ENCODE data around the gene CCR5. TPM values are rescaled to one million over a fixed set of nuclear protein-coding genes. Genes with fewer than 3 reads are reported as not detected.
A peak's percentile ranks its signal among the peaks of the same experiment; 100 is the strongest.

CCR5 gene
- total and polyA plus RNA-seq, 2 of the 8 experiments (the other 6 are each of a cell fraction or from before 2014, with no cell fraction given) = not detected

- Histone ChIP-seq H3K18ac (ENCODE audit: extremely low read depth, low read length) (no peak overlapping the region), H2AK5ac (ENCODE audit: low read depth, low read length) (no peak overlapping the region), H2BK5ac (ENCODE audit: low read depth, low read length) (no peak overlapping the region), H3K4me1 (replicated peaks in 1 of 4; ENCODE audit: control insufficient read depth in 3 of 4, insufficient read depth in 4 of 4, low read length in 3 of 4) (0 out of 7 replicates have a peak, but pooled peaks cover 0 to 2% (median 0%) of the 10 kb centered on the region in 4 experiments), H4K91ac (replicated peaks; ENCODE audit: insufficient read length, low read length) (no peak overlapping the region), H3K9ac (replicated peaks in 1 of 4; ENCODE audit: extremely low read depth in 1 of 4, low read depth in 3 of 4, low read length in 3 of 4) (no peak overlapping the region), H3K56ac (replicated peaks; ENCODE audit: insufficient read length, low read depth, low read length) (no peak overlapping the region), H3K23me2 (ENCODE audit: low read depth, low read length) (no peaks in the 10 kb centered on the region), H3K4ac (replicated peaks; ENCODE audit: insufficient read length, low read depth, low read length) (no peak overlapping the region), H2BK12ac (ENCODE audit: low read depth, low read length) (no peak overlapping the region), H4K5ac (ENCODE audit: insufficient read length, low read depth, low read length) (no peak overlapping the region), H2BK20ac (ENCODE audit: low read length) (no peak overlapping the region), H2BK120ac (replicated peaks; ENCODE audit: low read depth, low read length) (no peak overlapping the region), H3K36me3 (ENCODE audit: control insufficient read depth in 2 of 4, insufficient read depth in 4 of 4, low read length in 3 of 4) (no peaks in the 10 kb centered on the region), H3K9me3 (ENCODE audit: insufficient read depth in 2 of 2, low read depth in 1 of 2, low read length in 1 of 2) (no peaks in the 10 kb centered on the region), H4K8ac (ENCODE audit: extremely low read depth, insufficient read depth, low read length) (peak overlapping the region; percentile 3; the same call in 1 of the 2 replicates), H3K79me2 (ENCODE audit: control insufficient read depth in 1 of 2, insufficient read depth in 2 of 2, low read length in 2 of 2) (no peaks in the 10 kb centered on the region), H3K79me1 (ENCODE audit: low read depth, low read length) (no peaks in the 10 kb centered on the region), H3K14ac (ENCODE audit: insufficient read length) (no peak overlapping the region), H2AFZ (ENCODE audit: low read length) (no peak overlapping the region), H3K23ac (ENCODE audit: insufficient read length) (no peak overlapping the region), H2BK15ac (ENCODE audit: low read length) (no peak overlapping the region), H3K27ac (ENCODE audit: low read depth, low read length) (no peak overlapping the region), H3K27me3 (replicated peaks in 1 of 4; ENCODE audit: control insufficient read depth in 3 of 4, extremely low read depth in 1 of 4, insufficient read depth in 3 of 4, low read length in 3 of 4) (no peaks in the 10 kb centered on the region), H3K4me2 (ENCODE audit: insufficient read depth in 1 of 2, low read depth in 2 of 2, low read length in 2 of 2) (no peak overlapping the region), H3K4me3 (ENCODE audit: extremely low read depth in 1 of 4, insufficient read depth in 2 of 4, low read depth in 3 of 4, low read length in 4 of 4) (no peak overlapping the region), H4K20me1 (replicated peaks in 1 of 2; ENCODE audit: control insufficient read depth in 1 of 2, insufficient read depth in 2 of 2, low read length in 2 of 2) (no peaks in the 10 kb centered on the region)
- POLR2A ChIA-PET (ENCODE audit: partially characterized antibody) = no interaction called here
- FAIRE-seq (no peak), DNase-seq (ENCODE audit: low read depth in 1 of 2, low spot score in 2 of 2) (no peak)
- CTCF ChIA-PET (ENCODE audit: partially characterized antibody) = interaction anchor here (0.6 to 3.8 kb wide), 3 partner anchors 9 to 494 kb away, joined by 3 to 16 read pairs (median 8); no protein-coding TSS in a partner anchor
- 94% methylated on average over 2 of the region's 2 CpGs; no CpG with 5 or more reads in 1 of the 2 experiments for WGBS, 2 experiments (ENCODE audit: extremely low coverage in 1 of 2, insufficient coverage in 1 of 2, insufficient read length in 1 of 2, insufficient replicate concordance in 2 of 2, low coverage in 1 of 2, low lambda C conversion rate in 2 of 2, missing lambda C conversion rate in 1 of 2)
- TF ChIP-seq SRF (IDR thresholded peaks at IDR 0.05; ENCODE audit: low read depth, low read length) (no peak), ZNF274 (IDR thresholded peaks at IDR 0.05; ENCODE audit: borderline replicate concordance, extremely low read depth, low read length) (no peak), SIN3A (conservative IDR thresholded peaks at IDR 0.05 in 1 of 2, IDR thresholded peaks at IDR 0.05 in 1 of 2; ENCODE audit: low read depth in 1 of 2, low read length in 2 of 2) (no peak), GABPA (IDR thresholded peaks at IDR 0.05; ENCODE audit: borderline replicate concordance, insufficient read depth, low read length) (no peak), CBX8 (IDR thresholded peaks at IDR 0.05; ENCODE audit: borderline replicate concordance, low read depth, low read length) (no peak), CTCF (IDR thresholded peaks at IDR 0.05; ENCODE audit: control extremely low read depth in 1 of 3, insufficient read depth in 1 of 3, low read depth in 1 of 3, low read length in 3 of 3) (no peak), YY1 (IDR thresholded peaks at IDR 0.05; ENCODE audit: low read depth, low read length) (no peak), KDM1A (IDR thresholded peaks at IDR 0.05; ENCODE audit: borderline replicate concordance, low read length) (no peak), EGR1 (IDR thresholded peaks at IDR 0.05; ENCODE audit: borderline replicate concordance, low read depth, low read length) (no peak), SUZ12 (IDR thresholded peaks at IDR 0.05; ENCODE audit: low read length) (no peak), SIX5 (IDR thresholded peaks at IDR 0.05; ENCODE audit: low read depth, low read length) (no peak)
Observed at GRCh38 chr3:46401579-46401978, 30.8 kb downstream of the CCR5 start.
